H9 (cell line): Measurements from ENCODE around the gene CTRL. TPM values are rescaled to one million over a fixed set of nuclear protein-coding genes. Genes with fewer than 3 reads are reported as not detected.

Experiments
- DNase-seq: peaks from one replicate; pipeline ENCODE4 v3.0.0-alpha.2; 2017
- H2AFZ ChIP-seq: one replicate; pipeline ENCODE4 v1.6.1; 2013; ENCODE audit warnings: mild to moderate bottlenecking, low read length, control low read depth, moderate library complexity
- H2AK5ac ChIP-seq: 2 replicates; pipeline ENCODE4 v1.6.1; 2013; ENCODE audit warnings: low read length, control low read depth, mixed read lengths; ENCODE audit not compliant: insufficient read length
- H2BK120ac ChIP-seq: one replicate; pipeline ENCODE4 v1.6.1; 2013; ENCODE audit warnings: low read depth, mild to moderate bottlenecking, low read length, control low read depth, inconsistent platforms; ENCODE audit not compliant: poor library complexity, severe bottlenecking
- H2BK12ac ChIP-seq: 2 replicates; pipeline ENCODE4 v1.6.1; 2013; ENCODE audit warnings: low read length, control low read depth, mixed read lengths, low read depth; ENCODE audit not compliant: insufficient read length
- H2BK15ac ChIP-seq: 2 replicates; pipeline ENCODE4 v1.6.1; 2013; ENCODE audit warnings: low read depth, low read length, control low read depth
- H2BK20ac ChIP-seq: one replicate; pipeline ENCODE4 v1.6.1; 2013; ENCODE audit warnings: low read depth, mild to moderate bottlenecking, low read length, control low read depth, inconsistent platforms; ENCODE audit not compliant: poor library complexity, severe bottlenecking
- H2BK5ac ChIP-seq: 2 replicates; pipeline ENCODE4 v1.6.1; 2013; ENCODE audit warnings: low read length, control low read depth, mixed read lengths; ENCODE audit not compliant: insufficient read length
- H3K14ac ChIP-seq: 2 replicates; pipeline ENCODE4 v1.6.1; 2013; ENCODE audit warnings: low read length, control low read depth; ENCODE audit not compliant: insufficient read depth
- H3K18ac ChIP-seq: 2 replicates; pipeline ENCODE4 v1.6.1; 2013; ENCODE audit warnings: low read depth, mild to moderate bottlenecking, mixed read lengths, low read length, control low read depth; ENCODE audit not compliant: insufficient read length
- H3K23ac ChIP-seq: 2 replicates; pipeline ENCODE4 v1.6.1; 2013; ENCODE audit warnings: low read length, control low read depth, mixed read lengths, low read depth; ENCODE audit not compliant: insufficient read length
- H3K23me2 ChIP-seq: 2 replicates; pipeline ENCODE4 v1.6.1; 2013; ENCODE audit warnings: low read depth, mild to moderate bottlenecking, mixed read lengths, low read length, control low read depth; ENCODE audit not compliant: insufficient read length, poor library complexity, severe bottlenecking
- H3K27ac ChIP-seq: 2 replicates; pipeline ENCODE4 v1.5.1; 2013; ENCODE audit warnings: low read length, control low read depth, mixed read lengths, low read depth; ENCODE audit not compliant: insufficient read length
- H3K27me3 ChIP-seq: 2 replicates; pipeline ENCODE4 v1.6.1; 2013; ENCODE audit warnings: low read length, control low read depth, inconsistent platforms; ENCODE audit not compliant: insufficient read depth
- H3K4ac ChIP-seq: 2 replicates; pipeline ENCODE4 v1.6.1; 2013; ENCODE audit warnings: low read depth, mild to moderate bottlenecking, control low read depth, inconsistent platforms, low read length, moderate library complexity
- H3K4me1 ChIP-seq: 2 replicates; pipeline ENCODE4 v1.6.1; 2013; ENCODE audit warnings: low read length, control low read depth, inconsistent platforms; ENCODE audit not compliant: insufficient read depth
- H3K4me2 ChIP-seq: 2 replicates; pipeline ENCODE4 v1.6.1; 2013; ENCODE audit warnings: low read length, control low read depth, mixed read lengths; ENCODE audit not compliant: insufficient read length, insufficient read depth
- H3K56ac ChIP-seq: 2 replicates; pipeline ENCODE4 v1.6.1; 2013; ENCODE audit warnings: low read depth, mild to moderate bottlenecking, mixed read lengths, low read length, control low read depth; ENCODE audit not compliant: insufficient read length
- H3K79me1 ChIP-seq: 2 replicates; pipeline ENCODE4 v1.6.1; 2013; ENCODE audit warnings: low read depth, mild to moderate bottlenecking, moderate library complexity, low read length, control low read depth, inconsistent platforms; ENCODE audit not compliant: insufficient read depth, poor library complexity, severe bottlenecking
- H3K79me2 ChIP-seq: 2 replicates; pipeline ENCODE4 v1.6.1; 2013; ENCODE audit warnings: low read length, control low read depth, inconsistent platforms; ENCODE audit not compliant: insufficient read depth
- H3K9ac ChIP-seq: 2 replicates; pipeline ENCODE4 v1.6.1; 2013; ENCODE audit warnings: low read length, control low read depth, mixed read lengths; ENCODE audit not compliant: insufficient read length; ENCODE audit errors: extremely low read depth
- H3K9me3 ChIP-seq: one replicate; pipeline ENCODE4 v1.6.1; 2013; ENCODE audit warnings: low read depth, low read length, inconsistent platforms; ENCODE audit not compliant: control insufficient read depth
- H3T11ph ChIP-seq: one replicate; pipeline ENCODE4 v1.6.1; 2013; ENCODE audit warnings: mild to moderate bottlenecking, low read length, control low read depth, inconsistent platforms
- H4K20me1 ChIP-seq: one replicate; pipeline ENCODE4 v1.6.1; 2013; ENCODE audit not compliant: control insufficient read depth, insufficient read length, insufficient read depth
- H4K5ac ChIP-seq: 2 replicates; pipeline ENCODE4 v1.6.1; 2013; ENCODE audit warnings: low read depth, mild to moderate bottlenecking, mixed read lengths, low read length, control low read depth; ENCODE audit not compliant: insufficient read length
- H4K8ac ChIP-seq: replicated peaks from 2 replicates; pipeline ENCODE4 v1.6.1; 2013; ENCODE audit warnings: low read length, control low read depth, mixed read lengths, low read depth; ENCODE audit not compliant: insufficient read length
- H4K91ac ChIP-seq: 2 replicates; pipeline ENCODE4 v1.6.1; 2013; ENCODE audit warnings: low read depth, mild to moderate bottlenecking, moderate library complexity, mixed read lengths, low read length, control low read depth; ENCODE audit not compliant: insufficient read length
- H3K27ac Mint-ChIP-seq, 3 experiments: 2 replicates in 2 of 3; 3 replicates in 1 of 3; pipeline ENCODE4 v1.8.0; 2020 to 2021; ENCODE audit warnings: mixed read lengths in 3 of 3, mild to moderate bottlenecking in 1 of 3, moderate library complexity in 1 of 3
- H3K27me3 Mint-ChIP-seq: 2 replicates; pipeline ENCODE4 v1.8.0; 2021; ENCODE audit warnings: low read depth, mild to moderate bottlenecking, moderate library complexity, mixed read lengths
- H3K36me3 Mint-ChIP-seq, 3 experiments: 2 replicates in 2 of 3; 3 replicates in 1 of 3; pipeline ENCODE4 v1.8.0; 2020 to 2021; ENCODE audit warnings: low read depth in 3 of 3, mixed read lengths in 3 of 3; ENCODE audit not compliant: insufficient read depth in 1 of 3
- H3K4me1 Mint-ChIP-seq, 2 experiments: 2 replicates each; pipeline ENCODE4 v1.8.0; 2020; ENCODE audit warnings: mixed read lengths in 2 of 2
- H3K4me3 Mint-ChIP-seq, 2 experiments: 2 replicates in 1 of 2; 3 replicates in 1 of 2; pipeline ENCODE4 v1.8.0; 2020 to 2021; ENCODE audit warnings: mild to moderate bottlenecking in 2 of 2, mixed read lengths in 2 of 2, moderate library complexity in 1 of 2
- H3K9me3 Mint-ChIP-seq, 2 experiments: 2 replicates in 1 of 2; 3 replicates in 1 of 2; pipeline ENCODE4 v1.8.0; 2020; ENCODE audit warnings: mild to moderate bottlenecking in 2 of 2, mixed read lengths in 2 of 2, moderate library complexity in 1 of 2
- WGBS: extraction: QIAGEN DNeasy Blood & Tissue Kit; methylation state at CpG from one replicate; pipeline ENCODE4 v1.1.7; 2013; ENCODE audit warnings: missing lambda C conversion rate, low lambda C conversion rate, mixed read lengths; ENCODE audit not compliant: insufficient read length; ENCODE audit errors: extremely low coverage; 5-methylcytosine and 5-hydroxymethylcytosine counted together
- total RNA-seq: library from RNA; stranded (reverse); gene quantifications from 2 replicates; pipeline ENCODE4 v1.2.1, GENCODE V29; 2021
- TF ChIP-seq, protein P1 (sequence below): fragments of 200-600 bp; sonication (generic); conservative IDR thresholded peaks from 3 replicates; pipeline ENCODE4 v1.8.0; 2021; ENCODE audit warnings: antibody characterized with exemption, mild to moderate bottlenecking

Gene CTRL
- total RNA-seq, 1 experiment from 2014 or later = 2.7 TPM

DNA sequence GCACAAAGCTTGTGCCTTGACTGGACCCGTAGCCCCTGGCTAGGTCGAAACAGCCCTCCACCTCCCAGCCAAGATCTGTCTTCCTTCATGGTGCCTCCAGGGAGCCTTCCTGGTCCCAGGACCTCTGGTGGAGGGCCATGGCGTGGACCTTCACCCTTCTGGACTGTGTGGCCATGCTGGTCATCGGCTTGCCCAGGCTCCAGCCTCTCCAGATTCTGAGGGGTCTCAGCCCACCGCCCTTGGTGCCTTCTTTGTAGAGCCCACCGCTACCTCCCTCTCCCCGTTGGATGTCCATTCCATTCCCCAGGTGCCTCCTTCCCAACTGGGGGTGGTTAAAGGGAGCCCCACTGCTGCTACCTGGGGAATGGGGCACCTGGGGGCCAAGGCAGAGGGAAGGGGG is 3.5 kb downstream of the CTRL start:
- no peaks in the 10 kb centered on the region for H3K79me2 ChIP-seq
- H3K4ac ChIP-seq = no peak overlapping the region
- no peaks in the 10 kb centered on the region for H3K9me3 ChIP-seq
- H2BK15ac ChIP-seq = no peak overlapping the region
- Mint-ChIP-seq H3K27me3 (no peaks in the 10 kb centered on the region), H3K36me3 (peaks cover 8 to 31% (median 14%) of the 10 kb centered on the region in 3 experiments), H3K27ac (peak overlapping the region in 2 of 3 experiments; percentile 82 to 91; a peak in 3 of 7 replicates), H3K9me3 (no peaks in the 10 kb centered on the region), H3K4me3 (no peak overlapping the region), H3K4me1 (peaks cover 4 to 7% of the 10 kb centered on the region in 2 experiments; a peak in 2 of 4 replicates)
- TF ChIP-seq, protein P1, sequence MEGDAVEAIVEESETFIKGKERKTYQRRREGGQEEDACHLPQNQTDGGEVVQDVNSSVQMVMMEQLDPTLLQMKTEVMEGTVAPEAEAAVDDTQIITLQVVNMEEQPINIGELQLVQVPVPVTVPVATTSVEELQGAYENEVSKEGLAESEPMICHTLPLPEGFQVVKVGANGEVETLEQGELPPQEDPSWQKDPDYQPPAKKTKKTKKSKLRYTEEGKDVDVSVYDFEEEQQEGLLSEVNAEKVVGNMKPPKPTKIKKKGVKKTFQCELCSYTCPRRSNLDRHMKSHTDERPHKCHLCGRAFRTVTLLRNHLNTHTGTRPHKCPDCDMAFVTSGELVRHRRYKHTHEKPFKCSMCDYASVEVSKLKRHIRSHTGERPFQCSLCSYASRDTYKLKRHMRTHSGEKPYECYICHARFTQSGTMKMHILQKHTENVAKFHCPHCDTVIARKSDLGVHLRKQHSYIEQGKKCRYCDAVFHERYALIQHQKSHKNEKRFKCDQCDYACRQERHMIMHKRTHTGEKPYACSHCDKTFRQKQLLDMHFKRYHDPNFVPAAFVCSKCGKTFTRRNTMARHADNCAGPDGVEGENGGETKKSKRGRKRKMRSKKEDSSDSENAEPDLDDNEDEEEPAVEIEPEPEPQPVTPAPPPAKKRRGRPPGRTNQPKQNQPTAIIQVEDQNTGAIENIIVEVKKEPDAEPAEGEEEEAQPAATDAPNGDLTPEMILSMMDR = no peak
- H2AFZ ChIP-seq = no peak overlapping the region
- no peaks in the 10 kb centered on the region for H3K23me2 ChIP-seq
- no peak overlapping the region for H3K23ac ChIP-seq
- H3K27ac ChIP-seq = no peak overlapping the region
- H3K27me3 ChIP-seq = no peaks in the 10 kb centered on the region
- no peaks in the 10 kb centered on the region for H3K79me1 ChIP-seq
- H3K18ac ChIP-seq = no peak overlapping the region
- H3K4me2 ChIP-seq = no peak overlapping the region
- no peak overlapping the region for H4K8ac ChIP-seq
- WGBS = no CpG with 5 or more reads among the region's 7 CpGs
- H3K9ac ChIP-seq = no peak overlapping the region
- no peak overlapping the region for H4K91ac ChIP-seq
- no peak overlapping the region for H3K14ac ChIP-seq
- DNase-seq = no peak
- no peak overlapping the region for H2AK5ac ChIP-seq
- H2BK120ac ChIP-seq = no peak overlapping the region
- no peak overlapping the region for H2BK5ac ChIP-seq
- H4K20me1 ChIP-seq = no peaks in the 10 kb centered on the region
- no peak overlapping the region for H4K5ac ChIP-seq
- H3K4me1 ChIP-seq = no peaks in the 10 kb centered on the region
- no peak overlapping the region for H2BK20ac ChIP-seq
- no peak overlapping the region for H3K56ac ChIP-seq
- H3T11ph ChIP-seq = no peak overlapping the region
- H2BK12ac ChIP-seq = no peak overlapping the region
